ACC112 (cell line): Measurements from ENCODE around the gene PLCB2.
A peak's percentile ranks its signal among the peaks of the same experiment; 100 is the strongest.

ENCODE experiments used
- H2AFZ ChIP-seq: fragments of 200-600 bp; sonication (generic); one replicate; pipeline ENCODE4 v1.6.0; 2017; ENCODE audit warnings: antibody characterized with exemption, low read length; ENCODE audit not compliant: unreplicated experiment
- H3K27ac ChIP-seq: fragments of 200-600 bp; sonication (generic); 2 replicates; pipeline ENCODE4 v1.5.1; 2014; ENCODE audit warnings: low read depth, mild to moderate bottlenecking, antibody characterized with exemption, low read length, moderate library complexity
- H3K27me3 ChIP-seq: fragments of 200-600 bp; sonication (generic); 2 replicates; pipeline ENCODE4 v1.6.1; 2014; ENCODE audit warnings: mild to moderate bottlenecking, antibody characterized with exemption, low read length, moderate library complexity, mixed read lengths; ENCODE audit not compliant: insufficient read depth
- H3K36me3 ChIP-seq: fragments of 200-600 bp; sonication (generic); 2 replicates; pipeline ENCODE4 v1.6.1; 2016; ENCODE audit warnings: mild to moderate bottlenecking, antibody characterized with exemption, low read length, moderate library complexity, mixed read lengths; ENCODE audit not compliant: insufficient read depth
- H3K4me1 ChIP-seq: fragments of 200-600 bp; sonication (generic); one replicate; pipeline ENCODE4 v1.6.1; 2016; ENCODE audit warnings: low read length, mixed read lengths; ENCODE audit not compliant: insufficient read depth, unreplicated experiment, control insufficient read depth
- H3K4me3 ChIP-seq: fragments of 200-600 bp; sonication (generic); 2 replicates; pipeline ENCODE4 v1.5.1; 2014; ENCODE audit warnings: mild to moderate bottlenecking, low read depth, low read length
- H3K79me2 ChIP-seq: fragments of 200-600 bp; sonication (generic); one replicate; pipeline ENCODE4 v1.6.0; 2016; ENCODE audit warnings: low read length; ENCODE audit not compliant: control insufficient read depth, unreplicated experiment, insufficient read depth

Gene PLCB2

GRCh38 chr15:40293905-40294895 is 13.5 kb downstream of the PLCB2 start:
- H2AFZ ChIP-seq = no peak overlapping the region
- H3K4me1 ChIP-seq = no peaks in the 10 kb centered on the region
- H3K4me3 ChIP-seq = no peak overlapping the region
- no peak overlapping the region for H3K27ac ChIP-seq
- peaks cover 23% of the 10 kb centered on the region; the same call in 1 of the 2 replicates for H3K27me3 ChIP-seq
- no peaks in the 10 kb centered on the region for H3K36me3 ChIP-seq
- no peaks in the 10 kb centered on the region for H3K79me2 ChIP-seq

- Histone ChIP-seq H3K27me3 (peaks cover 23% of the 10 kb centered on the region; the same call in 1 of the 2 replicates), H3K4me3 (no peak overlapping the region), H3K79me2 (no peaks in the 10 kb centered on the region), H2AFZ (no peak overlapping the region), H3K4me1 (peaks cover 4% of the 10 kb centered on the region), H3K36me3 (no peaks in the 10 kb centered on the region), H3K27ac (no peak overlapping the region)
Observed at GRCh38 chr15:40293006-40293405, 14.7 kb downstream of the PLCB2 start.

GRCh38 chr15:40292246-40292645 is 15.5 kb downstream of the PLCB2 start:
- H2AFZ ChIP-seq = no peak overlapping the region
- peaks cover 11% of the 10 kb centered on the region for H3K4me1 ChIP-seq
- no peak overlapping the region for H3K27ac ChIP-seq
- no peaks in the 10 kb centered on the region for H3K36me3 ChIP-seq
- no peaks in the 10 kb centered on the region for H3K79me2 ChIP-seq
- peaks cover 23% of the 10 kb centered on the region; the same call in 1 of the 2 replicates for H3K27me3 ChIP-seq
- H3K4me3 ChIP-seq = no peak overlapping the region

DNA sequence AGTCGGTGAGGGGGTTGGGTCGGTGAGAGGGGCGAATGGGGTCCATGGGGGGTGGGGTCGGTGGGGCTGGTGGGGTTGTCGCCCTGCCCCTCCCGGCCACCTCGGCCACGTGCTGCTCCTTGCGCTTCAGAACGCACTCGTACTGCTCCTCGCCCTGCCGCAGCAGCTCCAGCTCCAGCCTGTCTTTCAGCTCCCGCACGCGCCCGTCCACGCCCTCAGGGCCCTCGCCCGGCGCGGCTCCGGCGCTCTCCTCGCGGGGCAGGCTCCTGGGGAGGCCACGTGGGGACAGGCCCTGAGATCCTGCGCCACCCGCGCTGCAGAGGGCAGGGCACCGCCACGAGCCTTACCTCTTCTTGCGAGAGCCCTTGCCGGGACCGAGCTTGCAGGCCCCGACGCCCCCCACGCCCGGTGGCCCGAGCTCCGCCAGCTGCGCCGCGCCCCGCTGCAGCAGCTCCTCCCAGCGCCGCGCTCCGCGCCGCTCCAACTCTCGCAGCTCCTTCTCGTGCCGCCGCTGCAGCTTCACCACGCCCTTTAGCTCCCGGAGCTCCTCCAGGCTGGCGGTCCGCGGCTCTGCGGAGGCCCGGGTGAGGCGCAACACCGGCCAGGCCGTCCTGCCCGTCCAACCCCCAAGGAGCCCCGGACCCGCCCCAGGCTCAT is 16.7 kb downstream of the PLCB2 start:
- H3K27ac ChIP-seq = no peak overlapping the region
- H2AFZ ChIP-seq = peak overlapping the region; percentile 43
- H3K79me2 ChIP-seq = no peaks in the 10 kb centered on the region
- peaks cover 18% of the 10 kb centered on the region; the same call in 1 of the 2 replicates for H3K27me3 ChIP-seq
- no peaks in the 10 kb centered on the region for H3K36me3 ChIP-seq
- H3K4me3 ChIP-seq = peak overlapping the region; percentile 80
- H3K4me1 ChIP-seq = peaks cover 20% of the 10 kb centered on the region

DNA sequence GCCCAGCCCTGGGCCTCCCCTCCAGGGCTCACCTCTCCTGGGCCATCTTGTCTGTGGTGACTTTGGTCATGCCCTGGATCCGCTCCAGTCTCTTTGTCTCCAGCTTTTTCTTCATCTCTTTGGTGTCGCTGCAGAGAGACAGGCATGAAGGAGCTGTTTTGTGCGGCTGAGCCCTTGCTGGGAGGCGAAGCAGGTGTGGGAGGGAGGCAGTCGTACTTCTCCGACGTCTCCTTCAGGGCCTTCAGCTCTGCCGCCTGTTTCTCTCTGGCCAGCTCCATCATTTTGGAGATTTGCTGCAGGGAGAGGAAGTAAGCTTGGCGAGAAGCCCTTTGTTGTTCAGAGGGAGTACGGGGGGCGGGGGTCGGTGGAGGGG is 17.2 kb downstream of the PLCB2 start:
- no peaks in the 10 kb centered on the region for H3K36me3 ChIP-seq
- no peak overlapping the region for H3K4me3 ChIP-seq
- H3K79me2 ChIP-seq = no peaks in the 10 kb centered on the region
- peaks cover 25% of the 10 kb centered on the region for H3K4me1 ChIP-seq
- H2AFZ ChIP-seq = no peak overlapping the region
- no peak overlapping the region for H3K27ac ChIP-seq
- peaks cover 12% of the 10 kb centered on the region; the same call in 1 of the 2 replicates for H3K27me3 ChIP-seq

GRCh38 chr15:40289140-40289775 is 18.5 kb downstream of the PLCB2 start:
- no peak overlapping the region for H3K4me3 ChIP-seq
- peaks cover 11% of the 10 kb centered on the region; the same call in 1 of the 2 replicates for H3K27me3 ChIP-seq
- no peak overlapping the region for H3K27ac ChIP-seq
- peaks cover 33% of the 10 kb centered on the region for H3K4me1 ChIP-seq
- H3K79me2 ChIP-seq = no peaks in the 10 kb centered on the region
- no peak overlapping the region for H2AFZ ChIP-seq
- no peaks in the 10 kb centered on the region for H3K36me3 ChIP-seq

- H3K27ac ChIP-seq = no peak overlapping the region
- no peak overlapping the region for H3K4me3 ChIP-seq
- H2AFZ ChIP-seq = no peak overlapping the region
- H3K27me3 ChIP-seq = peaks cover 18% of the 10 kb centered on the region; the same call in 1 of the 2 replicates
- H3K36me3 ChIP-seq = no peaks in the 10 kb centered on the region
- H3K4me1 ChIP-seq = peaks cover 33% of the 10 kb centered on the region
- no peaks in the 10 kb centered on the region for H3K79me2 ChIP-seq
Observed at GRCh38 chr15:40287968-40288367, 19.8 kb downstream of the PLCB2 start.

GRCh38 chr15:40287505-40287904 is 20.2 kb downstream of the PLCB2 start:
- no peak overlapping the region for H2AFZ ChIP-seq
- no peaks in the 10 kb centered on the region for H3K79me2 ChIP-seq
- H3K36me3 ChIP-seq = no peaks in the 10 kb centered on the region
- peaks cover 18% of the 10 kb centered on the region; the same call in 1 of the 2 replicates for H3K27me3 ChIP-seq
- no peak overlapping the region for H3K27ac ChIP-seq
- H3K4me1 ChIP-seq = peaks cover 33% of the 10 kb centered on the region
- no peak overlapping the region for H3K4me3 ChIP-seq

- no peaks in the 10 kb centered on the region for H3K79me2 ChIP-seq
- peaks cover 33% of the 10 kb centered on the region for H3K4me1 ChIP-seq
- H2AFZ ChIP-seq = no peak overlapping the region
- H3K27me3 ChIP-seq = peaks cover 20% of the 10 kb centered on the region; the same call in 1 of the 2 replicates
- no peaks in the 10 kb centered on the region for H3K36me3 ChIP-seq
- no peak overlapping the region for H3K4me3 ChIP-seq
- no peak overlapping the region for H3K27ac ChIP-seq
Observed at GRCh38 chr15:40286794-40287193, 20.9 kb downstream of the PLCB2 start.

- Histone ChIP-seq H3K4me1 (peaks cover 33% of the 10 kb centered on the region), H3K27me3 (peaks cover 27% of the 10 kb centered on the region), H3K27ac (no peak overlapping the region), H3K79me2 (no peaks in the 10 kb centered on the region), H3K4me3 (no peak overlapping the region), H2AFZ (no peak overlapping the region), H3K36me3 (no peaks in the 10 kb centered on the region)
Observed at GRCh38 chr15:40286061-40286532, 21.6 kb downstream of the PLCB2 start.
